Gastroesophageal sphincter (tissue), 4 donors: ENCODE results near the gene EZH1. TPM values are rescaled to one million over a fixed set of nuclear protein-coding genes. Genes with fewer than 3 reads are reported as not detected.
A peak's percentile ranks its signal among the peaks of the same experiment; 100 is the strongest.
"Not testable (repeated sequence)": the region's sequence is repeated elsewhere in the genome, so short reads cannot be mapped to it uniquely, and the experiment has no call there.

Source experiments
- ATAC-seq: fragments of 150-250 bp; one replicate; pipeline ENCODE4 v1.9.1; 2016; ENCODE audit warnings: mild to moderate bottlenecking, moderate library complexity
- H3K27ac ChIP-seq, 4 donors: fragments of 200-600 bp; sonication (generic) in 3 of 4; 1 replicate in 3 of 4; 2 replicates in 1 of 4; pipeline ENCODE4 v1.5.1; 2016 to 2019
- H3K27me3 ChIP-seq: fragments of 200-600 bp; sonication (generic); one replicate; pipeline ENCODE4 v1.5.1; 2019
- H3K36me3 ChIP-seq, 2 donors: fragments of 200-600 bp; sonication (generic); one replicate each; pipeline ENCODE4 v1.5.1; 2019; ENCODE audit warnings: control low read depth in 1 of 2
- H3K4me1 ChIP-seq, 3 donors: fragments of 200-600 bp; sonication (generic); 1 replicate in 2 of 3; 2 replicates in 1 of 3; pipeline ENCODE4 v1.5.1; 2016 to 2019; ENCODE audit warnings: control low read depth in 2 of 3
- H3K4me3 ChIP-seq, 2 donors: fragments of 200-600 bp; sonication (generic); one replicate each; pipeline ENCODE4 v1.5.1; 2019; ENCODE audit warnings: mild to moderate bottlenecking in 1 of 2, moderate library complexity in 1 of 2
- H3K9me3 ChIP-seq, 3 donors: fragments of 200-600 bp; sonication (generic); one replicate each; pipeline ENCODE4 v1.5.1; 2017 to 2019; ENCODE audit warnings: control low read depth in 2 of 3
- CTCF ChIP-seq, 4 experiments: fragments of 200-600 bp in 2 of 4; fragments of 450-650 bp in 2 of 4; sonication (generic) in 1 of 4; IDR thresholded peaks; one replicate each; pipeline ENCODE4 v1.5.1; 2017 to 2019; ENCODE audit warnings: antibody characterized with exemption in 4 of 4, mild to moderate bottlenecking in 2 of 4, moderate library complexity in 2 of 4
- EP300 ChIP-seq: sonication (generic); formaldehyde crosslinking; IDR thresholded peaks from one replicate; pipeline ENCODE4 v1.6.1; 2017; ENCODE audit warnings: antibody characterized with exemption, mild to moderate bottlenecking
- POLR2A ChIP-seq, 2 donors: fragments of 450-650 bp; IDR thresholded peaks; one replicate each; pipeline ENCODE4 v1.6.1; 2017; ENCODE audit warnings: antibody characterized with exemption in 2 of 2, mild to moderate bottlenecking in 2 of 2, moderate library complexity in 1 of 2
- POLR2AphosphoS5 ChIP-seq: sonication (generic); formaldehyde crosslinking; IDR thresholded peaks from one replicate; pipeline ENCODE4 v1.6.1; 2017; ENCODE audit warnings: antibody characterized with exemption
- WGBS, 2 donors: methylation state at CpG; one replicate each; pipeline ENCODE4 v1.1.5; 2018; ENCODE audit warnings: low coverage in 1 of 2; 5-methylcytosine and 5-hydroxymethylcytosine counted together
- total RNA-seq, 4 donors: library from RNA; depleted of rRNA; stranded (reverse); fragments of >200 nt; gene quantifications; one replicate each; pipeline ENCODE4 v1.1.0, GENCODE V29; 2016

Gene EZH1
- total RNA-seq, 4 donors from 2014 or later = 57.2 to 90.4 (median 59.7) TPM

DNA sequence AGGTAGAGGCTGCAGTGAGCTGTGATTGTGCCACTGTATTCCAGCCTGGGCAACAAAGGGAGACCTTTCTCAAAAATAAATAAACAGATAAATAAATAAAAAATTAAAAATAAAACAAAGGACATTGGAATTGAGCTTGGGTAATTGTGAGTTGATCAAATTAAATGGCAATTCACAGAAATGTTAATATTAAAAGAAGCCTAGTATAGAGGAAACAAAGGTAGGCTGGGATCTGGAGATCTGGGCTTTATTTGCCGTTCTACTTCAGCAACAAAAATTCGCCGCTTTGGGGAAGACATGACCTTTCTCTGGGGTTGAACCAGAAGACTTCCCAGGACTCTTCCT is 28.1 kb upstream of the EZH1 start:
- no peak for ATAC-seq
- Histone ChIP-seq H3K36me3 (peaks cover 0 to 31% of the 10 kb centered on the region in 2 donors), H3K9me3 (no peaks in the 10 kb centered on the region), H3K4me1 (peaks cover 0 to 23% (median 5%) of the 10 kb centered on the region in 3 donors), H3K27me3 (peaks cover 3% of the 10 kb centered on the region), H3K4me3 (peak overlapping the region; percentile 53 to 66), H3K27ac (peak overlapping the region; percentile 31 to 93 (median 88))
- WGBS, 2 donors = 0 to 2% methylated on average over 3 of the region's 3 CpGs
- TF ChIP-seq CTCF (IDR thresholded peaks at IDR 0.05) (no peak), EP300 (no peak), POLR2A (IDR thresholded peaks at IDR 0.05) (no peak), POLR2AphosphoS5 (no peak)

DNA sequence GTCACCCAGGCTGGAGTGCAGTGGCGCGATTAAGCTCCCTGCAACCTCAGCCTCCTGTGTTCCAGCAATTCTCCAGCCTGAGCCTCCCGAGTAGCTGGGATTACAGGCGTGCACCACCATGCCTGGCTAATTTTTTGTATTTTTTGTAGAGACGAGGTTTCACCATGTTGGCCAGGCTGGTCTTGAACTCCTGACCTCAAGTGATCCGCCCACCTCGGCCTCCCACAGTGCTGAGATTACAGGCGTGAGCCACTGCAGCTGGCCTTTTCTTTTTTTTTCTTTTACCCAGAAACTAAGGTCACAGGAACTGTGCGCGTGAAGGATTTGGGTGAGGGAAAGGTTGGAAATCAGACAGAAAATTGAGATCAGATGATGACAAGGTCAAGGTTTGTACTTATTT is 25.1 kb upstream of the EZH1 start:
- not testable (repeated sequence) for H3K36me3 ChIP-seq, H3K27ac ChIP-seq, ATAC-seq, H3K9me3 ChIP-seq, H3K4me3 ChIP-seq
- Histone ChIP-seq H3K27me3 (peaks cover 17% of the 10 kb centered on the region), H3K4me1 (peaks cover 0 to 22% (median 5%) of the 10 kb centered on the region in 3 donors)
- WGBS, 2 donors = 61 to 79% methylated on average over 7 to 10 of the region's 10 CpGs

GRCh38 chr17:42768006-42768405 is 23.2 kb upstream of the EZH1 start:
- H3K4me1 ChIP-seq = peaks cover 0 to 14% (median 3%) of the 10 kb centered on the region in 3 donors
- H3K27me3 ChIP-seq = peaks cover 19% of the 10 kb centered on the region
- H3K36me3 ChIP-seq, H3K27ac ChIP-seq, H3K4me3 ChIP-seq, ATAC-seq, H3K9me3 ChIP-seq: not testable (repeated sequence)
- 65 to 78% methylated on average over 4 to 8 of the region's 9 CpGs for whole genome bisulfite sequencing, 2 donors

GRCh38 chr17:42767512-42767911 is 22.7 kb upstream of the EZH1 start:
- Histone ChIP-seq H3K27me3 (peaks cover 24% of the 10 kb centered on the region), H3K4me1 (peaks cover 0 to 14% (median 6%) of the 10 kb centered on the region in 3 donors), H3K36me3 (no peaks in the 10 kb centered on the region), H3K9me3 (no peaks in the 10 kb centered on the region), H3K4me3 (no peak overlapping the region), H3K27ac (no peak overlapping the region)
- TF ChIP-seq POLR2A (IDR thresholded peaks at IDR 0.05) (no peak), CTCF (IDR thresholded peaks at IDR 0.05) (no peak), POLR2AphosphoS5 (no peak)
- no peak for ATAC-seq

- no peak overlapping the region for H3K27ac ChIP-seq
- no peak overlapping the region for H3K4me3 ChIP-seq
- H3K9me3 ChIP-seq = no peaks in the 10 kb centered on the region
- H3K27me3 ChIP-seq = peaks cover 38% of the 10 kb centered on the region
- peaks cover 0 to 23% (median 10%) of the 10 kb centered on the region in 3 donors for H3K4me1 ChIP-seq
- TF ChIP-seq EP300 (no peak), CTCF (IDR thresholded peaks at IDR 0.05) (no peak), POLR2A (IDR thresholded peaks at IDR 0.05) (no peak), POLR2AphosphoS5 (no peak)
- H3K36me3 ChIP-seq = no peaks in the 10 kb centered on the region
- ATAC-seq = no peak
- 73 to 75% methylated on average over 2 to 3 of the region's 6 CpGs for WGBS, 2 donors
Measured at GRCh38 chr17:42766124-42766523, 21.3 kb upstream of the EZH1 start.

- Histone ChIP-seq H3K36me3 (no peaks in the 10 kb centered on the region), H3K4me1 (peaks cover 0 to 37% (median 10%) of the 10 kb centered on the region in 3 donors), H3K9me3 (no peaks in the 10 kb centered on the region), H3K4me3 (peak overlapping the region; percentile 33 to 69), H3K27me3 (peaks cover 36% of the 10 kb centered on the region), H3K27ac (peak overlapping the region in 3 of 4 donors; percentile 67 to 79 (median 70))
- TF ChIP-seq EP300 (no peak), POLR2AphosphoS5 (no peak), POLR2A (IDR thresholded peaks at IDR 0.05) (no peak), CTCF (IDR thresholded peaks at IDR 0.05) (no peak)
- ATAC-seq = no peak
- 30 to 35% methylated on average over 5 to 9 of the region's 12 CpGs for WGBS, 2 donors
Measured at GRCh38 chr17:42761638-42762037, 16.8 kb upstream of the EZH1 start.
